ENCODE measurements around the gene LSM4.

The LSM4 gene

DNA sequence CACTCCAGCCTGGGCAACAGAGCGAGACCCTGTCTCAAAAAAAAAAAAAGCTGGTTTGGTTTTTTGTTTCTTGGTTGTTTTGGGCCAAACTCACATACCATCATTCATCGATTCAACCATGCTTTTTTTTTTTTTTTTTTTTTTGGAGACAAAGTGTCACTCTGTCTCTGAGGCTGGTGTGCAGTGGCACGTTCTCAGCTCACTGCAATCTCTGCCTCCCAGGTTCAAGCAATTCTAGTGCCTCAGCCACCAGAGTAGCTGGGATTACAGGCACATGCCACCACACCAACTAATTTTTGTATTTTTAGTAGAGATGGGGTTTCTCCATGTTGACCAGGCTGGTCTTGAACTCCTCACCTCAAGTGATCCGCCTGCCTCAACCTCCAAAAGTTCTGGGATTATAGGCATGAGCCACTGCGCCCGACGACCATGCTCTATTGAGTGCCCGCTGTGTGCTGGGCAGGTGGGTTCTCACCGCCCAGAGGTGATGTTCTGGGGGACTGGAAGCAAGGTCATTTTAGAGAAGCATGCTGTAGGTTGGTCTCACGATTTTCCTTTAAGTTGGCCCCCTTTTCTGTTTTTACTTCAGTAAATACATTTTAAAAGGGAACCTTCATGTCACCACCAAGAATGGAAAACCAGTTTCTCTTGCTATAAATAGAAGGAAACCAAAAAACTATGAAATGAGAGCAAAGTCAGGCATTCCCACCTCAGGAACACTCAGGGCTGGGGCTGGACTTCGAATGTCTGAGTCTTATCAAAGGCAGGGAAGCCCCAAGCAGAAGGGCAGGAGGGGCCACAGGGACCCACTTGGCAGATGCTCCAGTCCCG is 33.2 kb downstream of the LSM4 start:
- TF ChIP-seq POLR2A (IDR thresholded peaks at IDR 0.05; ENCODE audit: low read length) (no peak), GATA1 (IDR thresholded peaks at IDR 0.05; ENCODE audit: low read depth, low read length) (no peak)
- DNase-seq: no peak

DNA sequence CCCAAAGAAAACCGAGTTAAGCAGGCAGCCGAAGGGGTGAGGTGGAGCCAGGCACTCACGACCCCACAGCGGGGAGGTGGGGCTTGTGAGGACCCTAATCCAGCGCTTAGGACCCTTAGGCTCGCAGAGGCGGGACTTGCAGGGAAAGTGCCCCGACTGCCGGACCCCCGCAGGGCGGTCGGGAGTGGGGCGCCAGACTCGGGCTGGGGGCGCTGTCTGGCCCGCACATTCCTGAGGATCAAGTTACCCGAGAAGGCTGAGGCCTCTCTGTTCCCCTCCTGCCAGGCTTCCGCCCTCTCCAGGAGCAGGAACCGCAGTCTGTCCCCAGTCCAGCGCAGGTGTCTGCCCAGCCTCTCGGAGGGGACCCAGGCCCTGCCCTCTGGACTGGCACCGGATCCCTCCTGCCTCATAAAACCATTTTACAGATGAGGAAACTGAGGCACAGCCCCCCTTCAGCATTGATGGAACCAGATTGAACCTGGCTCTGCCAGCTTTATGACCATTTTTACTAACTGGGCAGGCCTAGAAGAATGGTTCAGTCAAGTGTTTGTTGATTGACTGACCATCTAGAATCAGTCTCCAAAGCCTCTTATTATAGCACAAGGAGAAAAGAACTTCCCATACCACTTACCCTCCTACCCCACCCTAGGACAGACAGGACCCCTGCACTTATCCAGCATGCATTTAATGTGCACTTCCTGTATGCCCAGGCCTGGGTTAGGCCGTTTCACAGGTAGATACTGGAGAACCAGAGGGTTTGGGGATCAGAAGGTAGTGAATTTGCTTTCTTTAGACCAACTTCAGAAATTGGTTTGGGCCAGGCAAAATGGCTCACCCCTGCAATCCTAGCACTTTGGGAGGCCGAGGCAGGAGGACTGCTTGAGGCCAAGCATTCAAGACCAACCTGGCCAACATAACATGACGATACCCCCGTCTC is 34.8 kb downstream of the LSM4 start:
- no peak for DNase-seq
- no peak for TF ChIP-seq GATA1 (IDR thresholded peaks at IDR 0.05; ENCODE audit: low read depth, low read length)
- no peak for TF ChIP-seq POLR2A (IDR thresholded peaks at IDR 0.05; ENCODE audit: low read length)

DNA sequence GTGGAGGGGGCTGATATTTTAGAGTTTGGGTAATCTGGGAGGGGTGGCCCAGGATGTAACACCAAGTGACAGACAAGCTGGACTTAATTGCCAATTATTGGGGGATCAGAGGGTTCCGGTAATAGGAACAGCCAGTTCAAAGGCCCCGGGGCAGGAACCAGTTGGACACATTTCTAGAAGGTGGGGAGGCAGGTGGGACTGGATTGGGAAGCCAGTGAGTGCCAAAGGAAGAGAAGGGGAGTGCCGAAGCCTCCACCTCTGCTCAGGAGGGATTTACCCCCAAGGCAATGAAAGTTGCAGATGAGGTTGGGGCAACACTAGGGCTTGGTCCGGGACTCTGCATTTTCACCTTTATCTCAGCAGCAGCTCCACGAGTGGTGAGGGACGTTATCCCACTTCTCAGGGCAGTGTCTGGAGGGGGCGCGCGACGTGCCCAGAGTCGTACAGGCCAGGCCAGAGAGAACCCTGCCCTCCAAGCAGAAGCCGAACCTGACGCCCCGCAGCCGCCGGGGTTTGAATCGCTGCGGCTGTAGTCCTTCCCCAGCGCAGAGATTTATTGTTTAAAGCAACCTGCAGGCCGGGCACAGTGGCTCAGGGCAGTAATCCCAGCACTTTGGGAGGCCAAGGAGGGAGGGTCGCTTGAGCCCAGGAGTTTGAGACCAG is 35.8 kb downstream of the LSM4 start:
- TF ChIP-seq POLR2A (IDR thresholded peaks at IDR 0.05; ENCODE audit: low read length) (no peak), GATA1 (IDR thresholded peaks at IDR 0.05; ENCODE audit: low read depth, low read length) (no peak)
- no peak for DNase-seq

DNA sequence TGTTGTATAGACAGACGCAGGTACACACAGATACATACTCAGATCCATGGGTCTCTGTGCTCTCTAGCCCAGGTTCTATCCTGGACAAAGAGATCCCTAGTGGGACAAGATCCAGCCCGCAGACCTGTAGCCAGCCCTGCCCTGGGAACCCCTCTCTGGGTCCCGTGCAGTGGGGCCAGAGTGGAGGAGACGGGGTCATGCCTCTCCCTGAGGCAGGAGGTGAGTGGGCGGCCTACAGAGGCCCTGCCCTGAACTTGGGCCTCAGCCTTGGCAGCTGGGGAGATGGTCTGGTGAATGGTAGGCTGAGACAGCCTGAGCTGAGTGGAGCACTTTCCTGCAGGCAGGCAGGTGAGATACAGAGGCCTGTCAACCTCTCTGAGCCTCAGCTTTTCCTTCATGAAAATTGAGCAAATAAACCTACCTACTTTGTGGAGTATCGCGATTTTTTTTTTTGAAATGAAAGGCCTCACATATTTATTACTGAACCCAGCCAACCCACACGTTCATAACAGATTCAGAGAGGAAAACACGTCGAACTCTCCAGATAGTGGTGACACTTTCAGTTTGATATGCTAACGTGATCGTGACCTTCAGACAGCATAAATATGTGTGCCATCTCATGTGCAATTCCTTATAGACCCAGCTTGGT is 38.0 kb downstream of the LSM4 start:
- DNase-seq: no peak
- TF ChIP-seq POLR2A (IDR thresholded peaks at IDR 0.05; ENCODE audit: low read length) (peak; percentile 30), GATA1 (IDR thresholded peaks at IDR 0.05; ENCODE audit: low read depth, low read length) (no peak)

DNA sequence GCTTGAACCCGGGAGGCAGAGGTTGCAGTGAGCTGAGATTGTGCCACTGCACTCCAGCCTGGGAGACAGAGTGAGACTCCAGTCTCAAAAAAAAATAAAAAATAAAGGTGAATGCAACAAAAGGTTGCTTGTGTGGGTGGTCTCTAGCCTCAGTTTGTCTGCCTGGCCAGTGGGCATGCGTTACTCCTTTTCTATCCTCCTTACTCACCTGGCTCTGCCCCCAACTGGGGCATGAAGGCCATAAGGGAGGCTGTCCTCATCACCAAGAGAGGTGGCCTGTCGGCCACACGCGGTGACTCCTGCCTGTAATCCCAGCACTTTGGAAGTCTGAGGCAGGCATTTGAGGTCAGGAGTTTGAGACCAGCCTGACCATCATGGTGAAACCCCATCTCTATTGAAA is 39.5 kb downstream of the LSM4 start:
- TF ChIP-seq GATA1 (IDR thresholded peaks at IDR 0.05; ENCODE audit: low read depth, low read length): no peak
- no peak for TF ChIP-seq POLR2A (IDR thresholded peaks at IDR 0.05; ENCODE audit: low read length)
- DNase-seq: no peak

DNA sequence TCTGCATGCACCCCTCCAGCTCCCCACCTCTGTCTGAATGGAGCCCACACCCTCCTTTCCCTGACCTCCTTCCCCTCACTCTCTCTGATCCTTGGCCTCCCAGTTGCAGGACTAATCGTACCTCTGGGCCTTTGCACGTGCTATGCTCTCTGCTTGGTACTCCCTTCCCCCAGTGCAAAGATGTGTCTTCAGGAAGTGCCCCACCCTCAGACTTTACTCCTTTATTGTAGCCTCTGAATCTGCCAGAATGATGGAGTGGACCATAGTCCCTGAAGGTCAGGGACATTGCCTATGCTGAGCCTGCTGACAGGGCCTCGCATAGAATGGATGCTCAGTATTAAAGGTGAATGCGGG is 40.1 kb downstream of the LSM4 start:
- no peak for TF ChIP-seq GATA1 (IDR thresholded peaks at IDR 0.05; ENCODE audit: low read depth, low read length)
- TF ChIP-seq POLR2A (IDR thresholded peaks at IDR 0.05; ENCODE audit: low read length): no peak
- peak in 1 of 2 experiments; percentile 57 for DNase-seq

DNA sequence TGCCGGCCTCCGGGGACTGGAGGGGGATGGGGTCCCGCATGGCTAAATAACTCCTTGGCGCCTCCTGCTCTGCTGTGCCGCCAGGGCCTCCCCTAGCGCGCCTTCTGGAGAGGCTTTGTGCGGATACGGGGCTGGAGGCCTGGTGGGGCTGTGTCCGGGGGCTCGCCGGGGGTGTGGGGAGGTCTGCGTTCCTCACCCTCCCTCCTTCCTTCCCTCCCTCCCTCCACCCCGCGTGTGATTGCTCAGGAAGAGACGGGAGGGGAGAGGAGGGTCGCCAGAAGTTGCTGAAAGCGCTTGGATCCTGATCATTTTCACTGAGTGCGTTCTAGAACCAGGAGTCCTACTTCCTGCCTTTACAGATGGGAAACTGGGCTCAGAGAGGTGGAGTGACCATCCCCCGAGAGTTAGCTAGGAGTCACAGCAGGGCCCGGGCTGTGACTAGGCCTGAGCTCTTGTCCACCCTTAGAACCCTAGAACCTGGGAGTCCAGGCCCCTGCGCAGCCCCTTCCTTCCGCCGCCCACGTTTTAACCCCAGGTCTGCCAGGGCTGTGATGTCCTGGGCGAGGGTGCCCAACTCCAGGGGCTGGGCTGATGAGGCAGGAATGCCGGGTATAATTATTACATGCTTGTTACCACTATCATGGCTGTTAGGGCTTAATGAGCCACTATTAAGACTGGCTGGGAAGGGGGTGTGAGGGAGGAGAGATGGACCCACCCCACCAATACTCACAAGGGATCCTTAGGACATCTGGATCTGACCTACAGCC is 40.7 kb downstream of the LSM4 start:
- TF ChIP-seq POLR2A (IDR thresholded peaks at IDR 0.05; ENCODE audit: low read length) (peak; percentile 54), GATA1 (IDR thresholded peaks at IDR 0.05; ENCODE audit: low read depth, low read length) (no peak)

DNA sequence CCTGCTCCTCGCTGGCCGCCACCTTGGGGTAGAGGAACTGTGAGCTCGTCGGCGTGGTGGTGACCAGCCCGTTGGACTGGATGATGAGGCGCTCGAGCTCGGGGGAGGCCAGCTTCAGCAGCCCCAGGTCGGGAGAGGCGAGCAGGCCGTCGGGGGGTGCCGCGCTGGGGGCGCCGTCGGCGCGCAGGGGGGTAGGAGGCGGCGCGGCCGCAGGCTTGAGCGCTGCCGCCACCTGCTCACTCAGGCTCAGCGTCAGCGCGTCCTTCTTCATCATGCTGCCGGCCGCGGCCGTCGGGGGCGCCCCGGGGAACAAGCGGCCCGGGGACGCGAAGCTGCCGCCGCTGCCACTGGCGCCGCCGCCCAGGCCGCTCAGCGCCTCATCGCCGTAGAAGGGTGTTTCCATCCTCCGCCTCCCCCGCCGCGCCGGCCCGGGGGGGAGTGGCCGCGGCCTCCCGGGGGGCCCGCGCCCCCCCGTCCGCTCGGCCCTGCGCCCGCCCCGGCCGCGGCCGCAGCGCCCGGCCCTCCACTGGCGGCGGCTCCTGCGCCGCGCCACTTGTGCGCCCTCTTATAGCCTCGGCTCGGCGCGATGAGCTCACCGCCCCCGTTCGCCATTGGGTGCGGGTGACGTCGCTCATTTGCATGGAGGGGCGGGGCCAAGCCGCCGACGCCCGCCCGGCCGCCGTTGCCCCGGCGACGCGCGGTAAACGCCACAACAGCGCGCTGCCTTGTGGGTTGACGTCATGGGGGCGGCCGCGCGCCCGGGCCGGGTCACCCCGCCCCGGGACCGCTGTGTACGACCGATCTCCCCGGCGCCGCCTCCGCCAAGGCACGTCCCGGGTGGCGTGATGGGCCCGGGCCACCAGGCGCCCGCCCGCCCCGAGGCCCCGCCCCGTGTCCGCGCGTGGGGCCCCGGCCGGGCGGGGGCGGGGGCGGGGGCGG is 41.5 kb downstream of the LSM4 start, which contains the start of gene JUND:
Gene JUND, minus strand, starts transcription at position 541 of the 939 bp plus-strand sequence. Its CDS starts 138 bp downstream, at position 403.
- DNase-seq: peak; percentile 99 to 100
- TF ChIP-seq GATA1 (IDR thresholded peaks at IDR 0.05; ENCODE audit: low read depth, low read length) (no peak), POLR2A (IDR thresholded peaks at IDR 0.05; ENCODE audit: low read length) (peak; percentile 96)

More for the DNA sequence above, 40.7 kb downstream of the LSM4 start:
- DNase-seq: no peak

DNA sequence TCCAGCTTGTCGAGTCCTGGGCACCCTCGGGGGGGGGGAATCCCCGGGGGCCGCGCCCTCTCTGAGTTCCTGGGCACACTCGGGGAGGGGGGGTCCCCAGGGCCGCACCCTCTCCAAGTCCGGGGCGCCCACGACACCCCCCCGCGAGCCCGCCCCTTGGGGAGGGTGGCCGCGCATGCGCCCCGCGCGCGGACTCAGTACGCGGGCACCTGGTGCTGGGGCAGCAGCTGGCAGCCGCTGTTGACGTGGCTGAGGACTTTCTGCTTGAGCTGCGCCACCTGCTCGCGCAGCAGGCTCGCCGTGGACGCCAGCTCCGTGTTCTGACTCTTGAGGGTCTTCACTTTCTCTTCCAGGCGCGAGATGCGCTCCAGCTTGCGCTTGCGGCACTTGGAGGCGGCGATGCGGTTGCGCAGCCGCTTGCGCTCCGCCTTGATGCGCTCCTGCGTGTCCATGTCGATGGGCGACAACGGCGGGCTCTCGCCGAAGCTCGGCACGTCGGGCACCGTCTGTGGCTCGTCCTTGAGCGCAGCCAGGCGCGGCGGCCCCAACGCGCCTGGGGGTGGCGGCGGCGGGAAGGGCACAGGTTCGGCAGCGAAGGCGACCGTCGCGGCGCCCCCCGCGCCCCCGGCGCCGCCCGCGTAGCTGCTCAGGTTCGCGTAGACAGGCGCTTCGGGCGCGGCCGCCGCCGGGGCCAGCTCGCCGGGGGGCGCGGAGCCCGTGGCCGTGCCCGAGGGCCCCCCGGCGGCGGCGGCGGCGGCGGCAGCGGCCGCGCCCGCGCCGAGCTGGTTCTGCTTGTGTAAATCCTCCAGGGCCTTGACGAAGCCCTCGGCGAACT is 42.4 kb downstream of the LSM4 start:
- DNase-seq: peak; percentile 91 to 94
- TF ChIP-seq GATA1 (IDR thresholded peaks at IDR 0.05; ENCODE audit: low read depth, low read length) (no peak), POLR2A (IDR thresholded peaks at IDR 0.05; ENCODE audit: low read length) (peak; percentile 65)

DNA sequence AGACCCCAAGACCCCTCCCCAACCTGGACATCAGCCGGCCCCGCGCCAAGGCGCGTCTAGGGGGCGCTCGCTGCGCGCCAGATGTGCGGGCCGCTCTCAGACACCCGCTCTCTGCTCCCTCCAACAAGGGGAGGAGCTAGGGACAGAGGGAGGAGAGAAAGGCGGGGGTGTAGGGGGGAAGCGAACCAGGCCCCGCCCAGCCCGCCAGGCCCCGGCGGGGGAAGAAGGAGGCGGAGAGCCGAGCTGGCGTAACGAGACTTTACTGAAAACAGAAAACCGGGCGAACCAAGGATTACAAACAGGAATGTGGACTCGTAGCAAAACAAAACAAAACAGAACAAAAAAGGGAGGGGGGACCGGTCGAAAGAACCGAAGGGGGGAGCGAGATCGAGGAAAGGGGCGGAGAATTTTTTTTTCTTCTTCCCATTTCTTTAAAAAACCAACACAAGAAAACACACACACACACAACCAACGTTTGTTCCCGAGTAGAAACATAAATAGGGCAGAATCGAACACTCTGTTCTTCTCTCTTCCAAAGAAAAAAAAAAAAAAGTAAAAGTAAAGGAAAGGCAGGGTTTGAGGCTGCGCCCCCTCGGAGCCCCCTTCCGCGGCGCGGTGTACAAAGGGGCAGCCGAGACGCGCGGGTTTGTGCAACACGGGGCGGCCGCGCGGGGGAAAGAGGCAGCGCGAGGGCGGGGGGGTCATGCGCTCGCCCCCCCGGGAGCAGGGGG is 43.2 kb downstream of the LSM4 start:
- TF ChIP-seq POLR2A (IDR thresholded peaks at IDR 0.05; ENCODE audit: low read length) (peak; percentile 22), GATA1 (IDR thresholded peaks at IDR 0.05; ENCODE audit: low read depth, low read length) (no peak)
- peak; percentile 96 to 97 for DNase-seq
